Measurements from ENCODE around the gene SWT1. TPM values are rescaled to one million over a fixed set of nuclear protein-coding genes. Genes with fewer than 3 reads are reported as not detected.
A peak's percentile ranks its signal among the peaks of the same experiment; 100 is the strongest.

SWT1 gene
- total and polyA plus RNA-seq, 2 of the 13 experiments (the other 11 are each of a cell fraction or from before 2014, with no cell fraction given): 1.7 to 2.5 TPM

DNA sequence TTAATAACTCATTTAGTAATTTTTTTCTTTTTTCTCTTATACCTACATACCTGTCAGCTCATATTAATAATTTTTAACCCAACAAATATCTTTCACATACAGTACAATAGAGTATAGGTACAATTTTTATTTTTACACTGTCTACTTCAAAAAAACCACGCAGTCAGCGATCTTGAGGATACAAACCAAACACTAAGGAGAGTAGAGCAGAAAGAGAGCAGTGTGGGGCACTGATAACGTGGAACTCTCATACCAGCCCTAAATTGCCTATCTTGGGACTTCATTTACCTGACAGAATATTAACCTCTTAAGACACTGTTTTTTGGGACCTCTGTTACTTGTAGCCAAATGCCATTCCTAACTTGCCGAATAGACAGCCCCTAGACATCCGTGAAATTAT is 5.8 kb upstream of the SWT1 start:
- in situ Hi-C loops (cut with HindIII; ENCODE audit: extremely low pct_ligation_motif_present, low pct_unique_long_range_greater_than_20kb) (no loop called here), intact Hi-C loops (cut with micrococcal nuclease; ENCODE audit: unreplicated experiment) (no loop called here)
- Histone ChIP-seq H4K20me1 (ENCODE audit: insufficient read depth, low read length) (no peaks in the 10 kb centered on the region), H3K4me2 (ENCODE audit: low read depth, low read length) (no peak overlapping the region), H3K79me2 (ENCODE audit: insufficient read depth, low read length) (peaks cover 14% of the 10 kb centered on the region), H3K9ac (ENCODE audit: insufficient read depth, low read depth, low read length) (no peak overlapping the region), H3K9me3 (ENCODE audit: low read length) (no peaks in the 10 kb centered on the region), H3K4me1 (ENCODE audit: insufficient read depth, low read length) (peaks cover 17% of the 10 kb centered on the region), H2AFZ (ENCODE audit: low read length) (no peak overlapping the region), H3K4me3 (replicated peaks in 1 of 3; ENCODE audit: insufficient read depth in 1 of 3, low read depth in 2 of 3, low read length in 3 of 3) (no peak overlapping the region), H3K36me3 (replicated peaks in 1 of 2; ENCODE audit: control insufficient read depth in 1 of 2, insufficient read depth in 2 of 2, low read length in 2 of 2) (peaks cover 3 to 5% of the 10 kb centered on the region in 2 experiments; a peak in 3 of 5 replicates), H3K27me3 (ENCODE audit: control insufficient read depth in 1 of 2, insufficient read depth in 2 of 2, low read length in 2 of 2) (no peaks in the 10 kb centered on the region; a peak in 1 of 5 replicates), H3K27ac (ENCODE audit: extremely low read length, insufficient read depth, low read length) (no peak overlapping the region)
- ChIA-PET POLR2A (no interaction called here), CTCF (ENCODE audit: low intra/inter-chr PET ratio, low total read pairs) (no interaction called here)
- ATAC-seq (no peak), FAIRE-seq (no peak), DNase-seq (ENCODE audit: low spot score) (no peak)
- 97% methylated on average over 5 of the region's 5 CpGs for WGBS (ENCODE audit: low lambda C conversion rate)
- no TSS peak for BruUV-seq (replicated peaks)
- TF ChIP-seq REPIN1 (CRISPR knock-in tag; IDR thresholded peaks at IDR 0.05; ENCODE audit: borderline replicate concordance, low read depth): no peak
- peak; percentile 20; the same call in 1 of the 2 replicates for TF ChIP-seq MAFF (IDR thresholded peaks at IDR 0.05; ENCODE audit: low read depth, low read length)
- no peak for TF ChIP-seq CCDC6 (CRISPR knock-in tag; IDR thresholded peaks at IDR 0.05)
- TF ChIP-seq MAFK (conservative IDR thresholded peaks at IDR 0.05 in 1 of 2, IDR thresholded peaks at IDR 0.05 in 1 of 2; ENCODE audit: low read length in 2 of 2): peak; percentile 49 to 72
- no peak for TF ChIP-seq U2AF1 (optimal IDR thresholded peaks at IDR 0.05; ENCODE audit: low read depth, low read length)
- no peak for TF ChIP-seq HHEX (CRISPR knock-in tag; IDR thresholded peaks at IDR 0.05)
- TF ChIP-seq, protein P1, sequence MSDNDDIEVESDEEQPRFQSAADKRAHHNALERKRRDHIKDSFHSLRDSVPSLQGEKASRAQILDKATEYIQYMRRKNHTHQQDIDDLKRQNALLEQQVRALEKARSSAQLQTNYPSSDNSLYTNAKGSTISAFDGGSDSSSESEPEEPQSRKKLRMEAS (IDR thresholded peaks at IDR 0.05): no peak

DNA sequence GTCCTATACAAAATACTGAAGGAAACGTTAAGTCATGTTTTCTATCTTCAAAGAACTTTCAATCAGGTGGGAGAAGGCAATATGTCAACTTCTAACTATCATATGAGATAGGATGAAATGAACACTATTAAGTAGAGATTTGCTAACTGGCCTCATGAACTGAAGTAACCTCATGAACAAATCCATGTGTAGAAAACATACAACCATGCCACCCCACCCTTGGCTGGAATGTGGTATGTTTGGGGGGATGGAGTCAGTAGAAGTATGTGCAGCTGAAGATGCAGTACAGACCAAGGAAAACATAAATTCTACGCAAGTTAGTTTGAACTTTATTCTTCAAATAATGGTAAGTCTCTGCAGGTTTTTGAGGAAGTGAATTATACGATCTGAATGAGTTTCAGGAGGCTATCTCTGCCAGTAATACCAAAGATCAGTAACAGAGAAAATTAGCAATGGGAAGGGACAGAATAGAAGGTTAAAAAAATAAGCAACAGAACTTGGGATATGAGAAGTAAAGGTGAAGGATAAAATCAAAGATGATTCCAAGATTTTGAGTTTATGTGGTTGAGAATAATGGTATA is 4.7 kb upstream of the SWT1 start:
- DNase-seq (ENCODE audit: low spot score) (no peak), ATAC-seq (no peak), FAIRE-seq (no peak)
- 95% methylated on average over 3 of the region's 3 CpGs for WGBS (ENCODE audit: low lambda C conversion rate)
- BruUV-seq (replicated peaks): no TSS peak
- no peak overlapping the region for H3K4me3 ChIP-seq (replicated peaks in 1 of 3; ENCODE audit: insufficient read depth in 1 of 3, low read depth in 2 of 3, low read length in 3 of 3)
- in situ Hi-C loops (cut with HindIII; ENCODE audit: extremely low pct_ligation_motif_present, low pct_unique_long_range_greater_than_20kb) (no loop called here), intact Hi-C loops (cut with micrococcal nuclease; ENCODE audit: unreplicated experiment) (no loop called here)
- H3K9me3 ChIP-seq (ENCODE audit: low read length): no peaks in the 10 kb centered on the region
- no peak overlapping the region for H2AFZ ChIP-seq (ENCODE audit: low read length)
- no peak overlapping the region for H3K9ac ChIP-seq (ENCODE audit: insufficient read depth, low read depth, low read length)
- H3K79me2 ChIP-seq (ENCODE audit: insufficient read depth, low read length): peaks cover 15% of the 10 kb centered on the region
- no peak overlapping the region for H3K4me2 ChIP-seq (ENCODE audit: low read depth, low read length)
- H3K4me1 ChIP-seq (ENCODE audit: insufficient read depth, low read length): peaks cover 17% of the 10 kb centered on the region
- peaks cover 3 to 5% of the 10 kb centered on the region in 2 experiments; a peak in 3 of 5 replicates for H3K36me3 ChIP-seq (replicated peaks in 1 of 2; ENCODE audit: control insufficient read depth in 1 of 2, insufficient read depth in 2 of 2, low read length in 2 of 2)
- ChIA-PET POLR2A (no interaction called here), CTCF (ENCODE audit: low intra/inter-chr PET ratio, low total read pairs) (no interaction called here)
- no peaks in the 10 kb centered on the region; a peak in 1 of 5 replicates for H3K27me3 ChIP-seq (ENCODE audit: control insufficient read depth in 1 of 2, insufficient read depth in 2 of 2, low read length in 2 of 2)
- no peaks in the 10 kb centered on the region for H4K20me1 ChIP-seq (ENCODE audit: insufficient read depth, low read length)
- no peak overlapping the region for H3K27ac ChIP-seq (ENCODE audit: extremely low read length, insufficient read depth, low read length)
- TF ChIP-seq ZNF558 (CRISPR knock-in tag; IDR thresholded peaks at IDR 0.05; ENCODE audit: borderline replicate concordance) (no peak), NR2F1 (CRISPR knock-in tag; IDR thresholded peaks at IDR 0.05) (no peak), TMF1 (CRISPR knock-in tag; IDR thresholded peaks at IDR 0.05; ENCODE audit: low read depth) (no peak), ELF3 (CRISPR knock-in tag; IDR thresholded peaks at IDR 0.05) (no peak), ZNF354B (CRISPR knock-in tag; IDR thresholded peaks at IDR 0.05) (no peak), MLLT10 (CRISPR knock-in tag; IDR thresholded peaks at IDR 0.05) (no peak), ZNF768 (CRISPR knock-in tag; IDR thresholded peaks at IDR 0.05) (no peak), GZF1 (CRISPR knock-in tag; IDR thresholded peaks at IDR 0.05) (no peak), KAT7 (CRISPR knock-in tag; IDR thresholded peaks at IDR 0.05; ENCODE audit: borderline replicate concordance) (no peak)
- TF ChIP-seq, protein P2, sequence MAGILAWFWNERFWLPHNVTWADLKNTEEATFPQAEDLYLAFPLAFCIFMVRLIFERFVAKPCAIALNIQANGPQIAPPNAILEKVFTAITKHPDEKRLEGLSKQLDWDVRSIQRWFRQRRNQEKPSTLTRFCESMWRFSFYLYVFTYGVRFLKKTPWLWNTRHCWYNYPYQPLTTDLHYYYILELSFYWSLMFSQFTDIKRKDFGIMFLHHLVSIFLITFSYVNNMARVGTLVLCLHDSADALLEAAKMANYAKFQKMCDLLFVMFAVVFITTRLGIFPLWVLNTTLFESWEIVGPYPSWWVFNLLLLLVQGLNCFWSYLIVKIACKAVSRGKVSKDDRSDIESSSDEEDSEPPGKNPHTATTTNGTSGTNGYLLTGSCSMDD (CRISPR knock-in tag; IDR thresholded peaks at IDR 0.05): no peak

All from HepG2 (cell line).